ENCODE measurements around the gene FUT8. TPM values are rescaled to one million over a fixed set of nuclear protein-coding genes. Genes with fewer than 3 reads are reported as not detected.

FUT8 gene
- total and polyA plus RNA-seq, 7 donors, result 3.2 to 8.6 (median 5.5) TPM

DNA sequence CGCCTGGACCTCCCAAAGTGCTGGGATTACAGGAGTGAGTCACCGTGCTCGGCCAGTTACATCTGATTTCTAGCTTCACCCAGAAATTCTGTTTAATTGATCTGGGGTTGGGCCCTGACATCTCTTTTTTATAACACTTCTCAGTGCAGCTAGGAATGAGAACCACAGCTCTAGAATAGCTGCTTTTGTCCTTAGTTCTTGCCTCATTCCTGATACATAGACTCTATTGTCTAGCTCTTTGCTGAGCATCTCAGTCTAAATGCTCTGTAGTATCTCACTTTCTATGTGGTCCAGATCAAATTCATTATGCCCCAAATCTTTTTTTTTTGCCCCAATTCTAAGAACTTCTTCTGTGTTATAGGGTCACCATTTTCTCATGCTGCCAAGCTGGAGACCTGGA is 29.9 kb upstream of the FUT8 start:
- TF ChIP-seq, protein P1, sequence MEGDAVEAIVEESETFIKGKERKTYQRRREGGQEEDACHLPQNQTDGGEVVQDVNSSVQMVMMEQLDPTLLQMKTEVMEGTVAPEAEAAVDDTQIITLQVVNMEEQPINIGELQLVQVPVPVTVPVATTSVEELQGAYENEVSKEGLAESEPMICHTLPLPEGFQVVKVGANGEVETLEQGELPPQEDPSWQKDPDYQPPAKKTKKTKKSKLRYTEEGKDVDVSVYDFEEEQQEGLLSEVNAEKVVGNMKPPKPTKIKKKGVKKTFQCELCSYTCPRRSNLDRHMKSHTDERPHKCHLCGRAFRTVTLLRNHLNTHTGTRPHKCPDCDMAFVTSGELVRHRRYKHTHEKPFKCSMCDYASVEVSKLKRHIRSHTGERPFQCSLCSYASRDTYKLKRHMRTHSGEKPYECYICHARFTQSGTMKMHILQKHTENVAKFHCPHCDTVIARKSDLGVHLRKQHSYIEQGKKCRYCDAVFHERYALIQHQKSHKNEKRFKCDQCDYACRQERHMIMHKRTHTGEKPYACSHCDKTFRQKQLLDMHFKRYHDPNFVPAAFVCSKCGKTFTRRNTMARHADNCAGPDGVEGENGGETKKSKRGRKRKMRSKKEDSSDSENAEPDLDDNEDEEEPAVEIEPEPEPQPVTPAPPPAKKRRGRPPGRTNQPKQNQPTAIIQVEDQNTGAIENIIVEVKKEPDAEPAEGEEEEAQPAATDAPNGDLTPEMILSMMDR (IDR thresholded peaks at IDR 0.05), result no peak
- no peaks in the 10 kb centered on the region for H3K9me3 ChIP-seq
- no peak overlapping the region for H3K4me3 ChIP-seq
- H3K36me3 ChIP-seq (ENCODE audit: insufficient read depth in 1 of 2, low read depth in 1 of 2), result no peaks in the 10 kb centered on the region
- H3K27ac ChIP-seq, result no peak overlapping the region
- intact Hi-C loops (cut with DNase I), result no loop called here
- no peaks in the 10 kb centered on the region for H3K27me3 ChIP-seq (ENCODE audit: insufficient read depth in 3 of 3, low read length in 2 of 3)
- H3K4me1 ChIP-seq, result no peaks in the 10 kb centered on the region
- ATAC-seq (no peak), DNase-seq (no peak)
- 83 to 94% (median 90%) methylated on average over 3 of the region's 3 CpGs for WGBS, 3 donors

DNA sequence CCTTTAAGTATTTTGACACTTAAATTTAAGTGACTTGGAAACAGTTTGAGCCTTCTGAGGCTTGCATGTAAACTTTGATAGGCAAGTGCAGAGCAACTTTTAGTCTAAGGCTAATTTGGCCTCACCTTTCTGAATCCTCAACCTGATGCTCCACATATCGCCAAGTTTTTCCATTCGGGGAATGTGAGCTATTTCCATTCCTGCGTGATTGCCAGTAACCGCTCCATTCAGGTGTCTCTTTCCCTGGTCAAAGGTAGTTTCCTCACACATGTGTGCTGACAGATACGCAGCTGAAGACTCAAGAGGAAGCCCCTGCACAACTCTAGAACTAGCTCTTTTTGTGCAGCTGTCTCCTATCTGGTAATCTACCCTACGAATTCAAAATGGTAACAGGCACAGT is 25.4 kb upstream of the FUT8 start:
- Histone ChIP-seq H3K27me3 (ENCODE audit: insufficient read depth in 3 of 3, low read length in 2 of 3) (no peaks in the 10 kb centered on the region), H3K4me1 (no peaks in the 10 kb centered on the region), H3K9me3 (no peaks in the 10 kb centered on the region), H3K27ac (no peak overlapping the region), H3K4me3 (no peak overlapping the region), H3K36me3 (ENCODE audit: insufficient read depth in 1 of 2, low read depth in 1 of 2) (no peaks in the 10 kb centered on the region)
- intact Hi-C loops (cut with DNase I), result no loop called here
- WGBS, 3 donors, result 81 to 83% (median 82%) methylated on average over 6 of the region's 6 CpGs
- ATAC-seq, result no peak
- no peak for DNase-seq
- TF ChIP-seq, protein P1 (IDR thresholded peaks at IDR 0.05), result no peak

DNA sequence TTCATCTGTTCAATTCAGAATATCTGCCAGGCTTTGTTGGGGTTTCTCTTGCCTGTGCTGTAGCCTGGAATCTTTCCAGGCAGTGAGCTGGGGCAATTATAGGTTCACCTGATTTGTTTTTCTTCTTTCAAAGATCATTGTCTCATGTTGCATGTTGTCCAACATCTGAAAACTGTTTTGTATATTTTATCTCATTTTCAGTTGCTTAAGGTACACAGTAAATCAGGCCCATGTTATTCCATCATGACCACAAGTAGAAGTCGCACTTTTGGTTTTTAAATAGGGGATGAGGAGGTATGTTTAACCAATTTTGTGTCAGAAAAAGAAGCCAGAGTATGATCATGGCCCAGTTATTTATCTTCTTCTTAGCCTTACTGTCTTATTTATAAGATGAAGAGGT is 24.9 kb upstream of the FUT8 start:
- DNase-seq (no peak), ATAC-seq (no peak)
- Histone ChIP-seq H3K27ac (no peak overlapping the region), H3K4me3 (no peak overlapping the region), H3K27me3 (ENCODE audit: insufficient read depth in 3 of 3, low read length in 2 of 3) (no peaks in the 10 kb centered on the region), H3K9me3 (no peaks in the 10 kb centered on the region), H3K36me3 (ENCODE audit: insufficient read depth in 1 of 2, low read depth in 1 of 2) (no peaks in the 10 kb centered on the region), H3K4me1 (no peaks in the 10 kb centered on the region)
- WGBS, 3 donors, result 94 to 98% (median 95%) methylated on average over 1 of the region's 1 CpG
- TF ChIP-seq, protein P1 (IDR thresholded peaks at IDR 0.05), result no peak
- intact Hi-C loops (cut with DNase I), result no loop called here

DNA sequence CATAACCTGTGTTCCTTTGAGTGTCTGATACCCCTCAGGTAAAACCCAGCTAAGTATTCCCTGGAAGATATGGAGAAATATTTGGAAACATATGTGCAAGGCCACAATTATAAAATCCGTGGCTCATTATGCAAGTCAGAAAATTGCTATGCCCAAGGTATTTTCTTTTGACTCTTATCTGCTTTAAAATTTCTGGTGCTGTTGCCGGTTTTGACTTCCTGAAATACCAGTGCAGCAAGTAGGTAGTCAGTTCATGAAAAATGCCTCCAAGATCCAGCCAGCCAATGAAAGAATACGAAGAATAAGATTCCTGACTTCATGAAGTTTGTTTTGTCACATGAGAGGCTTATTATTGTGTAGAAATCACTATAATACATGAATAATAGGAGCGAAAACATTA is 20.2 kb upstream of the FUT8 start:
- Histone ChIP-seq H3K27ac (no peak overlapping the region), H3K27me3 (ENCODE audit: insufficient read depth in 3 of 3, low read length in 2 of 3) (no peaks in the 10 kb centered on the region), H3K36me3 (ENCODE audit: insufficient read depth in 1 of 2, low read depth in 1 of 2) (no peaks in the 10 kb centered on the region), H3K4me3 (no peak overlapping the region), H3K4me1 (no peaks in the 10 kb centered on the region), H3K9me3 (peaks cover 3% of the 10 kb centered on the region)
- TF ChIP-seq, protein P1 (IDR thresholded peaks at IDR 0.05), result no peak
- 76 to 82% (median 78%) methylated on average over 4 of the region's 4 CpGs for WGBS, 3 donors
- no peak for DNase-seq
- intact Hi-C loops (cut with DNase I), result no loop called here
- no peak for ATAC-seq

DNA sequence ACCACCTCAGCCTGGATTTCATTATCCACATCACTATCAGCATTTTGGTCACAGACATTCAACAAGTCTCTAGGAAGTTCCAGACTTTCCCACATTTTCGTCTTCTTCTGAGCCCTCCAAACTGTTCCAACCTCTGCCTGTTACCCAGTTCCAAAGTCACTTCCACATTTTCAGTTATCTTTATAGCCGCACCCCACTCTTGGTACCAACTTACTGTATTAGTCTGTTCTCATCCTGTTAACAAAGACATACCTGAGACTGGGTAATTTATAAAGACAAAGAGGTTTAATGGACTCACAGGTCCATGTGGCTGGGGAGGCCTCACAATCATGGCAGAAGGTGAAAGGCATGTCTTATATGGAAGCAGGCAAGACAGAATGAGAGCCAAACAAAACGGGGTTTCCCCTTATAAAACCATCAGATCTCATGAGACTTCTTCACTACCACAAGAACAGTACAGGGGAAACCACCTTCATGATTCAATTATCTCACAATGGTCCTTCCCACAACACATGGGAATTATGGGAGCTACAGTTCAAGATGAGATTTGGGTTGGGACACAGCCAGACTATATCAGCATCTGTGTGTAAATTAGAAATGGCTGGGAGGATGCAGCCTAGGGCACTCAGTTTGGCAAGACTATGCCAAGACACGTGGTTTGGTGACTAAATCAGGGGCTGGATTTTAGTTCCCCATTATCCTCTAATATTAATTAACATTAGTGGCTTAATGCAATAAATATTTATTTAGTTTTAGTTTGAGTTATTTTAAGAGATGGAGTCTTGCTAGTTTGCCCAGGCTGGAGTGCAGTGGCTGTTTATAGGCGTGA is 16.2 kb upstream of the FUT8 start:
- Histone ChIP-seq H3K4me1 (no peaks in the 10 kb centered on the region), H3K36me3 (ENCODE audit: insufficient read depth in 1 of 2, low read depth in 1 of 2) (no peaks in the 10 kb centered on the region), H3K27me3 (ENCODE audit: insufficient read depth in 3 of 3, low read length in 2 of 3) (no peaks in the 10 kb centered on the region), H3K9me3 (peaks cover 3% of the 10 kb centered on the region), H3K4me3 (no peak overlapping the region), H3K27ac (no peak overlapping the region)
- WGBS, 3 donors, result 65 to 69% (median 67%) methylated on average over 5 of the region's 5 CpGs
- no peak for ATAC-seq
- TF ChIP-seq, protein P1 (IDR thresholded peaks at IDR 0.05), result no peak
- intact Hi-C loops (cut with DNase I), result no loop called here
- no peak for DNase-seq
